ENCODE results near the gene CHD8.
A peak's percentile ranks its signal among the peaks of the same experiment; 100 is the strongest.

CHD8 gene

GRCh38 chr14:21369949-21370679 lies 85.8 kb downstream of the CHD8 start:
- no peak for DNase-seq

DNA sequence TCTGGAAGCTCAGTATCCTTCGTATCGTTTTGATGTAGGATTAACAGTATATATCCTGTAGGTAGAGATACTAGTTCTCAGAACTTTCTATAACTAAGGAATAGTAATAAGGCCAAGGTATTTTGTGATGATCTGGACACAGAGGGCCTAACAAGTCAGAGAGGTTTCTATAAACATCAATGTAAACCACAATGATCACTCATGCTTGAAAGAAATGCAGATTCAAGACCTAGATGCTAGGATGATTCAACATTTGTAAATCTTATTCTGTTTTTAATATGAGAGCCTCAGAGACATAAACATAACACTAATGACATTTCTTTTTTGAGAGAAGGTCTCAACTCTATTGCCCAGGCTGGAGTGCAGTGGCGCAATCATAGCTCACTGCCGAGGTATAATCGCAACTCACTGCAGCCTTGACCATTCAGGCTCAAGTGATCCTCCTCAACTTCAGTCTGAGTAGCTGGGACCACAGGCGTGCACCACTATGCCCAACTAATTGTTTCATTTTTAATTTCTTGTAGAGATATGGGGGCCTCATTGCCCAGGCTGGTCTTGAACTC lies 88.3 kb downstream of the CHD8 start:
- no peak for DNase-seq

DNA sequence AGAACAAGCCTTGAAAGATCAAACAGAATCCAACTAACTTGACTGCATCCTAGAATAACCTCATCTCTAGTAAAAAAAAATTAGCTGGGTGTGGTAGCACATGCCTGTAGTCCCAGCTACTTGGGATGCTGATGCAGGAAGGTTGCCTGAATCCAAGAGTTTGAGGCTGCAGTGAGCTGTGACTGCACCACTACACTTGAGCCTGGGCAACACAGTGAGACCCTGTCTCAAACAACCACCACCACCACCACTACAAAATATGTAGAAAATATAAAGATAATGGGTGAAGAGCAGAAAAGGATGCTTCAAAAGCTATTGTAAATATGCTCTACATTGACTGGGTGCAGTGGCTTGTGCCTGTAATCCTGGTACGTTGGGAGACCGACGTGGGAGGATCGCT lies 99.4 kb downstream of the CHD8 start:
- no peak for DNase-seq

- no peak for DNase-seq
Observed at GRCh38 chr14:21352587-21352986, 103.3 kb downstream of the CHD8 start.

- no peak for DNase-seq
Observed at GRCh38 chr14:21350539-21350938, 105.4 kb downstream of the CHD8 start.

- DNase-seq = no peak
Observed at GRCh38 chr14:21347201-21347600, 108.7 kb downstream of the CHD8 start.

DNA sequence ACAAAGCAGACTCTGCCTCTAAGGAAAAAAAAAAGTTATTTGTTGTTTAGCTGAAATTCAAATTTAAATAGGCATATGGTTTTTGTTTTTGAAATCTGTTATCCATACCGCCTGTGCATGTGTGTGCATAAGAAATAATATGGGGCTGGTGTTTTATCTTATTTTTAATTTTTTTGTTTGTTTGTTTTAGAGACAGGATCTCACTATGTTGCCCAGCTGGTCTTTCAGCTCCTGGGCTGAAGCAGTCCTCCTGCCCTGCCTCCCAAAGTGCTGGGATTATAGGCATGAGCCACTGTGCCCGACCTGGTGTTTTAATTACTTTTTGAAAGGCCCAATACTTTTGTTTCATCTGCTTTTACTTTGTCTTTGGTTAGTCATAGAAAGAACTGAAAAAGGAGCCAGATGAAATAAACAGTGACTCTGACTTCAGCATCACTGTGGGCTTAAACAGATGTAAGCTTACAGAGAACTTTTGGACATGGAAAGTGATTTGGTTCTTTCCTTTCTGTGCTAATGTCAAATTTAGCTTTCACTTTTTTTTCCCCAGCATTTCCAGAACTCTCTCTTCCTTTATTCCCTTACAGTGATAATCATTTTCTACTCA lies 109.3 kb downstream of the CHD8 start:
- DNase-seq = no peak

DNA sequence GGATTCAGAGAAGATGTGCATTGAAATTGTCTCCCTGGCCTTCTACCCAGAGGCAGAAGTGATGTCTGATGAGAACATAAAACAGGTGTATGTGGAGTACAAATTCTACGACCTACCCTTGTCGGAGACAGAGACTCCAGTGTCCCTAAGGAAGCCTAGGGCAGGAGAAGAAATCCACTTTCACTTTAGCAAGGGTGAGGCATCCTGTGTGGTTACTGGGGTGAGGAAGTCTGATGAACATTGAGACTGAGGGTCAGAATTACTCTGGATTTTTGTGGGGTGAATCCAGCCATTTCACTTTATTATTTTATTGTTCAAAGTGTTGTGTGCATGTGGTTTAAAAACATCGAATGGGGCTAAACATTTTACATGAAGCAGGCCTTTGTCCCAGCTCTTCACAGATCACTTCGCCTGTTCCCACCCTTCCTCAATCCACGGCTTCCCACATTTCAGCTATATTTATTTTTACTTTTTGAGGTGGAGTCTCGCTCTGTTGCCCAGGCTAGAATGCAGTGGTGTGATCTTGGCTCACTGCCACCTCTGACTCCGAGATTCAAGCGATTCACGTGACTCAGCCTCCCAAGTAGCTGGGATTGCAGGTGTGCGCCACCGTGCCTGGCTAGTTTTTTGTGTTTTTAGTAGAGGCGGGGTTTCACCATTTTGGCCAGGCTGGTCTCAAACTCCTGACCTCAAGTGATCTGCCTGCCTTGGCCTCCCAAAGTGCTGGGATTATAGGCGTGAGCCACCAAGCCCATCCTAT lies 112.7 kb downstream of the CHD8 start:
- DNase-seq = peak; percentile 12

All from NCI-H69 (cell line).